Activated CD8-positive, alpha-beta memory T cell treated with anti-CD3 and anti-CD28 coated beads, Interleukin-2, amount 50 U/mL, for 1 hour (primary cell): Measurements from ENCODE around the gene ZFYVE21.
"Not testable (repeated sequence)": the region's sequence is repeated elsewhere in the genome, so short reads cannot be mapped to it uniquely, and the experiment has no call there.

Experiments
- DNase-seq: peaks from one replicate; pipeline ENCODE4 v3.0.0-alpha.2; 2020; ENCODE audit errors: extremely low read depth

Gene ZFYVE21

DNA sequence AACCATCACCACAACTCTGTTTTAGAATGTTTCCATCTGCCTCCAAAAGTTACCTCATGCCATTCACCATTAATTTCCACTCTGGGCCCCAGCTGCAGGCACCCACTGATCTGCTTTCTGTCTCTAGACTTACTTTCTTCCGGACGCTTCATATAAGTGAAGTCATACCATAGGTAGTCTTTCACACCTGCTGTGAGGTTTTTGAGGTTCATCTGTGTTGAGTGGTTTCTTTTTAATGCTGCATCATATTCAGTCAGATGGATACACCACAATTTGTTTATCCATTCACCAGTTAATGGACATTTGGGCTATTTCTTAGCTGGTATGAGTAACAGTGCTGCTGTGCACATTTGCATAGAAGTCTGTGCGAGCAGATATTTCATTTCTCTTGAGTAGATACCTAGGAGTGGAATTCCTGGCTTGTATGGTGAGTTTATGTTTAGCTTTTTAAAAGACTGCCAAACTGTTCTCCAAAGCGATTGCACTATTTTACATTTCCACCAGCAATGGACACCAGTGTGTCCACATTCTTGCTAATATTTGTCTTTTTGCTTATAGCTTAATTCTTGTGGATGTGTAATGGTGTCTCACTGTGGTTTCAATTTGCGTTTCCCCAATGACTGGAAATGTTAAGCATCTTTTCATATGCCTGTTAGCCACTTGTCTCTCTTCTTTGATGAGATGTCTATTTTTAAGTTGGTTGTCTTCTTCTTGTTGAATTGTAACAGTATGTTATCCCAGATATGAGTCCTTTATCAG, 48.3 kb downstream of the ZFYVE21 start:
- DNase-seq: no peak

GRCh38 chr14:103765526-103765925, 49.9 kb downstream of the ZFYVE21 start:
- DNase-seq: no peak

- no peak for DNase-seq
Measured at GRCh38 chr14:103767336-103767894, 51.8 kb downstream of the ZFYVE21 start.

DNA sequence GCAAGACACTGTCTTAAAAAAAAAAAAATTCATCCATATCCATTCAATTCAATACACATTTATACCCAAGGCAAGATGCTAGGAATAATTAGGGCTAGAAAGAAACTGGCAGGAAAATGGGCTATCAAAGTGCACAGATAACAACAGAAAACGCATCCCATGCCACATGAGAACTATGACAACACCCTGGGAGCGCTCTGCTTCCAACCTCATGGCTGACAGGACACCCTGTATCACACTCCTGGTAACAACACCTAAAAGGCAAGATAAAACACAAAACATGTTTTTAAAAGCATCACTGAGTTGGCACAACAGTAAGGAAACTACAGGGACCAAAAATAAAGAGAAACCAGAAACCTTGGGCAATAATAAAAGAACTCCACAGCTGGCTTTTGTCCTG, 54.9 kb downstream of the ZFYVE21 start:
- no peak for DNase-seq

GRCh38 chr14:103770902-103771301, 55.3 kb downstream of the ZFYVE21 start:
- no peak for DNase-seq

DNA sequence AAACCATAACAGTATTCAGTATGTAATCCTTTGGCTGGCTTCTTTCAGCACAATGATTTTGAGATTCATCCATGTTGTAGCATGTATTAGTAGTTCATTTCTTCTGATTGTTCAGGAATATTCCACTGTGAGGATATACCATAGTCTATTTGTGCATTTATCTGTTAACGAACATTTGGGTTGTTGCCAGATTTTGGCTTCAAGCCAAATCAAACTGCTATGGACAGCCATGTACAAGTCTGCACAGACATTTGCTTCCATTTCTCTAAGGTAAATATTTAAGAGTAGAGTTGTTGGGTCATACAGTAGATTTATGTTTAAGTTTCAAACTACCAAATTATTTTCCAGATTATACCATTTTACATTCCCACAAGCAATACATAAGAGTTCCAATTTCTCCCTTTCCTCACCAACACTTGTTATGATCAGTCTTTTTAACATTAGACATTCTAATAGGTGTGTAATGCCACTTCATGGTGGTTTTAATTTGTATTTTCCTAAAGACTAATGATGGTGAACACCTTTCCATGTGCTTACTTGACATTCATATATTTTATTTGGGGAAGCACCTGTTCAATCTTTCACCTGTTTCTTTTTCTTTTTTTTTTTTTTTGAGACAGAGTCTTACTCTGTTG, 56.6 kb downstream of the ZFYVE21 start:
- no peak for DNase-seq

- no peak for DNase-seq
Measured at GRCh38 chr14:103773521-103773920, 57.9 kb downstream of the ZFYVE21 start.

- DNase-seq: no peak
Measured at GRCh38 chr14:103775506-103775905, 59.9 kb downstream of the ZFYVE21 start.

DNA sequence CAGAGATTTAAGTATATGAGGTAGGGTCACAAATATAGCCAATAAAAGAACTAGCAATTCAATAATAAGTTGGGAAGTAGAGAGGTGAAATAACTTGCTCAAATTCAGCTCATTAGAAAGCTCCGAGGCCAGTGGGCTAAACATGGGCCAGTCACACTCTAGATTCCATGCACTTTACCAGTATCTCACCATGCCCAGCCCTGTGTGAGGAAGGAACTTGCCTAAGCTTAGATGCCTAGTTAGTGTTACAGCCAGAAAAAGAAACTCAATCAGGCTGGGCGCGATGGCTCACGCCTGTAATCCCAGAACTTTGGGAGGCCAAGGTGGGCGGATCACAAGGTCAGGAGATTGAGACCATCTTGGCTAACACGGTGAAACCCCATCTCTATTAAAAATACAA, 60.7 kb downstream of the ZFYVE21 start:
- not testable (repeated sequence) for DNase-seq

DNA sequence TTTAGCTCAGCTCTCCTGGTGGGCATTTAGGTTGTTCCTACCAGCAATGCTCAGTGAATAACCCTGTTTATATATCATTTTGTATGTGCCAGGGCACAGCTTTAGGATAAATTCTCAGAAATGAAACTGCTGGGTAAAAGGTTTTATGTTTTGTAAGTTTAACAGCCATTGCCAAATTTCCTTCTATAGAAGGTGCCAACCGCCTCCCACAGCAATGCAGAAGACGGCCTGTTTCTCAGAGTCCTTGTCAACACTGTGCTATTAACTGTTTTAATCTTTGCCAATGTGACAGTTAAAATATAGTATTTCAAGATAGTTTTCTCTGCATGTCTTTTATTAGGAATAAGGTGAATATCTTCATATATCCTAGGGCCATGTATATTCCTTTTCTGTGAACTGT, 66.8 kb downstream of the ZFYVE21 start:
- no peak for DNase-seq
